Prostate gland (tissue), 2 donors: ENCODE data around the gene TMEM132D. TPM values are rescaled to one million over a fixed set of nuclear protein-coding genes. Genes with fewer than 3 reads are reported as not detected.

ENCODE experiments used
- DNase-seq: peaks from one replicate; pipeline ENCODE4 v3.0.0-alpha.2; 2019; ENCODE audit warnings: low spot score
- H3K27ac ChIP-seq, 2 donors: fragments of 200-600 bp; sonication (generic); 2 replicates each; pipeline ENCODE4 v1.5.1; 2017 to 2019
- H3K27me3 ChIP-seq: fragments of 200-600 bp; sonication (generic); replicated peaks from 2 replicates; pipeline ENCODE4 v1.5.1; 2019; ENCODE audit not compliant: insufficient read depth
- H3K36me3 ChIP-seq, 2 donors: fragments of 200-600 bp; sonication (generic); 1 replicate in 1 of 2; 2 replicates in 1 of 2; pipeline versions ENCODE4 v1.5.1 to v1.8.1; 2017 to 2019
- H3K4me1 ChIP-seq: fragments of 200-600 bp; sonication (generic); replicated peaks from 2 replicates; pipeline ENCODE4 v1.5.1; 2019
- H3K4me3 ChIP-seq, 2 donors: fragments of 200-600 bp; sonication (generic); 2 replicates each; pipeline ENCODE4 v1.5.1; 2017 to 2019
- H3K9me3 ChIP-seq: fragments of 200-600 bp; sonication (generic); 2 replicates; pipeline ENCODE4 v1.5.1; 2017
- POLR2A ChIP-seq: fragments of 450-650 bp; IDR thresholded peaks from one replicate; pipeline ENCODE4 v1.6.1; 2016; ENCODE audit warnings: antibody characterized with exemption, mild to moderate bottlenecking
- POLR2AphosphoS5 ChIP-seq: sonication (generic); formaldehyde crosslinking; IDR thresholded peaks from one replicate; pipeline ENCODE4 v1.6.1; 2017; ENCODE audit warnings: antibody characterized with exemption
- WGBS: methylation state at CpG from one replicate; pipeline ENCODE4 v1.1.5; 2018; 5-methylcytosine and 5-hydroxymethylcytosine counted together
- intact Hi-C: fragments of 100-400 bp; cut with DNase I; formaldehyde crosslinking; loops from one replicate; pipeline ENCODE4 v1.14.2; 2022
- total RNA-seq, 2 donors: library from RNA; depleted of rRNA; stranded (reverse); fragments of >200 nt; gene quantifications; one replicate each; pipeline ENCODE4 v1.1.0, GENCODE V29; 2016
- TF ChIP-seq, protein P1 (sequence below), 4 experiments: fragments of 200-600 bp in 2 of 4; fragments of 450-650 bp in 2 of 4; sonication (generic) in 2 of 4; IDR thresholded peaks; 1 replicate in 3 of 4; 2 replicates in 1 of 4; pipeline ENCODE4 v1.5.1; 2016 to 2019; ENCODE audit warnings: antibody characterized with exemption in 4 of 4, mild to moderate bottlenecking in 2 of 4, moderate library complexity in 2 of 4

The TMEM132D gene
- total RNA-seq, 2 donors from 2014 or later, result 0.57 to 1.3 TPM

DNA sequence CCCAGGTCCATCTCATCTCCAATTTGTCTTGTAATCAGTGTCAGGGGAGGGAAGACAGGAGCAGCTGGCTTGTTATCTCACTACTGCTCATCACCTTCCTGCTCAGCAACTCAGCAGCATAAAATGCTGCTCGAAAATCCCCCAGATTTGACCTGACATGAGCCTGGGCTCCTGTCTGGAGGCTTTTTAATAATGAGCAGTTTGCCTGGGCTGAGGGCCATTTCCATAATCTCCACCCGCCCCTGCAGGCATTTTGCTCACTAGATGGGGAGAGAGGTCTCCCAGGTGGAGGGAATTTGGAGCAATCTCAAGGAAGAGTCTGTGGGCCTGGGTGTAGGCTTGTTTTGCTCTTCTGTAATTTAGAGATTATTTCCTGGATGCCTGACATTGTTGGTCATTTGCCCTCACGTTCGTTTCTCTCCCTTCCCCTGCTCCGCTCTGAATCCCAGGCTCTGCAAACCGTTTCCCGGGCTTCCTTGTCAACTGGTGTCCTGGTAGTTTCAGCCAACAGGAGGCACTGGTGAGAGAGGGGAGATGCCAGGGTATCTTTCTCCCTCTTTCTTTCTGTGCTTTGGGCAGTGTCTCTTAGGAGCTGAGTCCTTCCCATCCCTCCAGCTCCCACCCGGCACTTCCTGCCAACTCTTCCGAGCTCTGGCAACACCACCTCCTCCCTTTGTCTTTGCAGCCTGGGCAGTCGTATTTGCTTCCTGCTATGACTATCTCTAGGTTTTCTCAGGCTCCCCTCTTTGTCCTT, 751.3 kb downstream of the TMEM132D start:
- Histone ChIP-seq H3K9me3 (no peaks in the 10 kb centered on the region), H3K27me3 (no peaks in the 10 kb centered on the region), H3K36me3 (no peaks in the 10 kb centered on the region), H3K4me1 (no peaks in the 10 kb centered on the region), H3K4me3 (no peak overlapping the region), H3K27ac (no peak overlapping the region)
- DNase-seq, result no peak
- TF ChIP-seq, protein P1, sequence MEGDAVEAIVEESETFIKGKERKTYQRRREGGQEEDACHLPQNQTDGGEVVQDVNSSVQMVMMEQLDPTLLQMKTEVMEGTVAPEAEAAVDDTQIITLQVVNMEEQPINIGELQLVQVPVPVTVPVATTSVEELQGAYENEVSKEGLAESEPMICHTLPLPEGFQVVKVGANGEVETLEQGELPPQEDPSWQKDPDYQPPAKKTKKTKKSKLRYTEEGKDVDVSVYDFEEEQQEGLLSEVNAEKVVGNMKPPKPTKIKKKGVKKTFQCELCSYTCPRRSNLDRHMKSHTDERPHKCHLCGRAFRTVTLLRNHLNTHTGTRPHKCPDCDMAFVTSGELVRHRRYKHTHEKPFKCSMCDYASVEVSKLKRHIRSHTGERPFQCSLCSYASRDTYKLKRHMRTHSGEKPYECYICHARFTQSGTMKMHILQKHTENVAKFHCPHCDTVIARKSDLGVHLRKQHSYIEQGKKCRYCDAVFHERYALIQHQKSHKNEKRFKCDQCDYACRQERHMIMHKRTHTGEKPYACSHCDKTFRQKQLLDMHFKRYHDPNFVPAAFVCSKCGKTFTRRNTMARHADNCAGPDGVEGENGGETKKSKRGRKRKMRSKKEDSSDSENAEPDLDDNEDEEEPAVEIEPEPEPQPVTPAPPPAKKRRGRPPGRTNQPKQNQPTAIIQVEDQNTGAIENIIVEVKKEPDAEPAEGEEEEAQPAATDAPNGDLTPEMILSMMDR (IDR thresholded peaks at IDR 0.05), result no peak
- TF ChIP-seq POLR2A (no peak), POLR2AphosphoS5 (no peak)
- 51% methylated on average over 10 of the region's 10 CpGs for WGBS
- intact Hi-C loops, result no loop called here

DNA sequence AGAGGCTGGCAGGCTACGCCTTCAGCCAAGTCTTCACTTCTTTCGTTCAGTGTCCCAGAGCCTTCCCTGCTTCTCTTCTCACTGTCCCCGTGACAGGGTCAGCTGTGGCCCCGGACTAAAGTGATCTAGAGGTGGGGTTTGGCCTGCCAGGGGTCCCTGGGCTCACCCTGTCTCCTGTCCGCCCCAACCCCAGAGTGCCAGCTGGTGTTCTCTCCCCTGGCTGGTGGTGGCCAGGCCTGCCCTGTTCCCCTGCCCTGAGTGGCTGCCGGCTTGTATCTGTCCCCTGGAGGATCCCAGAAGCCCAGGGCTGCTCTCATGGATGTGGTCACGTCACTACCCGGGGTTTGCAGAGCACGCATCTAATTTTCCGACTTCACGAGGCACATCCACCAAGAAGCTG, 753.1 kb downstream of the TMEM132D start:
- Histone ChIP-seq H3K27me3 (no peaks in the 10 kb centered on the region), H3K4me3 (no peak overlapping the region), H3K9me3 (no peaks in the 10 kb centered on the region), H3K4me1 (no peaks in the 10 kb centered on the region), H3K36me3 (no peaks in the 10 kb centered on the region), H3K27ac (no peak overlapping the region)
- DNase-seq, result no peak
- TF ChIP-seq POLR2AphosphoS5, result no peak
- TF ChIP-seq, protein P1 (IDR thresholded peaks at IDR 0.05), result no peak
- no peak for TF ChIP-seq POLR2A
- 75% methylated on average over 11 of the region's 11 CpGs for WGBS
- intact Hi-C loops, result no loop called here

DNA sequence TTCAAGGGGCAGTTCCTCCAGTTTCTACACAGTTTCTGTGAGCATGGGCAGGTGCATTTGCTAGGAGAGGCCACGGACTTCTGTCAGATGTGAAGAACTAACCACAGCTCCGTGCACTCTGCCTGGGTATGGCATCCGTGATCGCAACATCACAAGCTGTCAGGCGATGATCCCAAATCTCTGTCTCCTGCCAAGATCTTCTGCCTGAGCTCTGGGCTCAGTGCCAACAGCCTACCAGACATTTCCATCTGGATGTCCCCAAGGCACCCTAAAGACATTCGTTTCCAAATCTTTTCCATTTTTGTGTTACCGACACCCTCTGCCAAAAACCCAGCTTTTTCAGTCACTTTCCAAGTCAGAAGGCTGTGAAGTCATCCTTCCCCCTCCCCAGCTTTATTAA, 758.4 kb downstream of the TMEM132D start:
- H3K4me1 ChIP-seq, result no peaks in the 10 kb centered on the region
- WGBS, result 56% methylated on average over 7 of the region's 7 CpGs
- H3K9me3 ChIP-seq, result no peaks in the 10 kb centered on the region
- H3K27ac ChIP-seq, result no peak overlapping the region
- intact Hi-C loops, result no loop called here
- H3K36me3 ChIP-seq, result no peaks in the 10 kb centered on the region
- H3K4me3 ChIP-seq, result no peak overlapping the region
- no peak for DNase-seq
- no peaks in the 10 kb centered on the region for H3K27me3 ChIP-seq
- no peak for TF ChIP-seq POLR2AphosphoS5
- TF ChIP-seq, protein P1 (IDR thresholded peaks at IDR 0.05), result no peak
- TF ChIP-seq POLR2A, result no peak

DNA sequence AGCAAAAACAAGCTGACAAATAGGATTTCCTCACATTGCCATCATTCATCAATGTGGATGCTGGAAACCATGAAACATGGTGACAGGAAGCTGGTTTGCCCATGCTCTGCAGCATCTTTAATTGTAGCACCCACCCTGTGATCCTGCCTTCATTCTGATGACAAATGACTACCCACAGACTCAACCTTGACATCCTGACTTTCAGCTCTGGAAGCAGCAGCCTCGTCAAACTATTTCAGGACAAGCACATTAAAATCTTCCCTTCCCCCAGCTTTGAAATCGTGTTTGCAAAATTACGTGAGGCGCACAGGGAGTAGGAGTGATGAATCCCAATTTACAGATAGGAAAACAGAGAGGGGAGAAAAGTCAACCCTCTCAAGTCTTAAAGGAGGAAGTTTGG, 765.0 kb downstream of the TMEM132D start:
- TF ChIP-seq POLR2AphosphoS5 (no peak), POLR2A (no peak)
- TF ChIP-seq, protein P1 (IDR thresholded peaks at IDR 0.05), result no peak
- Histone ChIP-seq H3K9me3 (no peaks in the 10 kb centered on the region), H3K36me3 (no peaks in the 10 kb centered on the region), H3K27ac (no peak overlapping the region), H3K27me3 (no peaks in the 10 kb centered on the region), H3K4me3 (no peak overlapping the region), H3K4me1 (no peaks in the 10 kb centered on the region)
- WGBS, result 81% methylated on average over 4 of the region's 4 CpGs
- DNase-seq, result no peak
- intact Hi-C loops, result no loop called here

DNA sequence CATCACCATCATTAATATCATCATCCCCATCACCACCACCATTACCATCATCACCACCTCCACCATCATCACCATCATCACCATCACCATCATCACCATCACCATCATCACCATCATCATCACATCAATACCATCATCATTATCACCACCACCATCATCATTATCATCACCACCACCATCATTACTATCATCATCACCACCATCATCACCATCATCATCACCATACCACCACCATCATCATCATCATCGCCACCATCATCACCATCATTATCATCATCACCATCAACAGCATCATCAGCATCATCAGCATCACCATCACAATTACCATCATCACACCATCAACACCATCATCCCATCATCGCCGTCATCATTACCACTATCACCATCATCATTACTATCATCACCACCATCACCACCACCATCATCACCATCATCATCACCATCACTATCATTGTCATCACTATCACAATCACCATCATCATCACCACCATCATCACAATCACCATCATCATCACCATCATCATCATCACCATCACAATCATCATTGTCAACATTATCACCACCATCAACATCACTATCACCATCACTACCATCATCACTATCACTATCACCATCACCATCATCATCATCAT, 767.0 kb downstream of the TMEM132D start:
- intact Hi-C loops, result no loop called here
- DNase-seq, result no peak
- TF ChIP-seq, protein P1 (IDR thresholded peaks at IDR 0.05), result no peak
- no peak for TF ChIP-seq POLR2AphosphoS5
- TF ChIP-seq POLR2A, result no peak
- H3K27me3 ChIP-seq, result no peaks in the 10 kb centered on the region
- no peaks in the 10 kb centered on the region for H3K4me1 ChIP-seq
- H3K27ac ChIP-seq, result no peak overlapping the region
- 97% methylated on average over 3 of the region's 3 CpGs for WGBS
- no peaks in the 10 kb centered on the region for H3K36me3 ChIP-seq
- H3K9me3 ChIP-seq, result no peaks in the 10 kb centered on the region
- no peak overlapping the region for H3K4me3 ChIP-seq
